HepG2 (cell line): ENCODE data around the gene SMG7. TPM values are rescaled to one million over a fixed set of nuclear protein-coding genes. Genes with fewer than 3 reads are reported as not detected.

Experiments used
- CBX5 ChIP-seq: sonication (generic); formaldehyde crosslinking; IDR thresholded peaks from 2 replicates; pipeline ENCODE4 v1.4.0; 2020; ENCODE audit warnings: missing genetic modification reagents, borderline replicate concordance
- CC2D1A ChIP-seq: sonication (generic); formaldehyde crosslinking; IDR thresholded peaks from 2 replicates; pipeline ENCODE4 v1.8.1; 2023; ENCODE audit warnings: mild to moderate bottlenecking, missing genetic modification reagents
- HOXA3 ChIP-seq: sonication (generic); formaldehyde crosslinking; IDR thresholded peaks from 2 replicates; pipeline ENCODE4 v1.5.0; 2020; ENCODE audit warnings: missing genetic modification reagents
- IKZF5 ChIP-seq: IDR thresholded peaks from 2 replicates; pipeline ENCODE4 v1.6.1; 2018; ENCODE audit warnings: missing genetic modification reagents, mild to moderate bottlenecking, missing compliant biosample characterization
- KDM3A ChIP-seq: IDR thresholded peaks from 2 replicates; pipeline ENCODE4 v1.6.1; 2018; ENCODE audit warnings: low read depth, missing compliant biosample characterization
- PAX8 ChIP-seq: sonication (generic); formaldehyde crosslinking; IDR thresholded peaks from 2 replicates; pipeline ENCODE4 v1.8.0; 2022; ENCODE audit warnings: mild to moderate bottlenecking, missing genetic modification reagents, borderline replicate concordance
- PHB2 ChIP-seq: fragments of 450-650 bp; IDR thresholded peaks from 2 replicates; pipeline ENCODE4 v1.6.1; 2018; ENCODE audit not compliant: partially characterized antibody
- RFX1 ChIP-seq: fragments of 450-650 bp; IDR thresholded peaks from 2 replicates; pipeline ENCODE4 v1.6.1; 2017
- SIX1 ChIP-seq: sonication (generic); formaldehyde crosslinking; IDR thresholded peaks from 2 replicates; pipeline ENCODE4 v1.4.0; 2020; ENCODE audit warnings: missing genetic modification reagents, borderline replicate concordance
- SRSF9 ChIP-seq: fragments of 200-400 bp; formaldehyde crosslinking; IDR thresholded peaks from 2 replicates; pipeline ENCODE4 v1.6.1; 2018; ENCODE audit warnings: borderline replicate concordance, mild to moderate bottlenecking, low read depth, low read length; ENCODE audit not compliant: insufficient read depth, poor library complexity, severe bottlenecking
- TBP ChIP-seq: sonication (generic); formaldehyde crosslinking; IDR thresholded peaks from 2 replicates; pipeline ENCODE4 v1.5.0; 2020; ENCODE audit warnings: missing genetic modification reagents
- TCF12 ChIP-seq, 2 experiments: fragments of 450-650 bp in 1 of 2; sonication (generic) in 1 of 2; formaldehyde crosslinking in 1 of 2; IDR thresholded peaks; 2 replicates each; pipeline versions ENCODE4 v1.6.1 to v1.8.0; 2017 to 2022; ENCODE audit warnings: antibody characterized with exemption in 1 of 2, mild to moderate bottlenecking in 1 of 2, missing genetic modification reagents in 1 of 2, moderate library complexity in 1 of 2
- TFE3 ChIP-seq: IDR thresholded peaks from 2 replicates; pipeline ENCODE4 v1.6.1; 2016
- ZBTB25 ChIP-seq: IDR thresholded peaks from 2 replicates; pipeline ENCODE4 v1.6.1; 2018; ENCODE audit warnings: missing genetic modification reagents
- ZFP36 ChIP-seq: fragments of 150-350 bp; IDR thresholded peaks from 2 replicates; pipeline ENCODE4 v1.6.1; 2018; ENCODE audit warnings: borderline replicate concordance, low read length, low read depth; ENCODE audit not compliant: partially characterized antibody
- ZNF577 ChIP-seq: sonication (generic); formaldehyde crosslinking; IDR thresholded peaks from 2 replicates; pipeline ENCODE4 v1.4.0; 2020; ENCODE audit warnings: mild to moderate bottlenecking, low read depth, missing genetic modification reagents, borderline replicate concordance
- ZNF616 ChIP-seq: sonication (generic); formaldehyde crosslinking; IDR thresholded peaks from 2 replicates; pipeline ENCODE4 v1.5.0; 2020; ENCODE audit warnings: low read depth, mild to moderate bottlenecking, missing genetic modification reagents
- ZNF879 ChIP-seq: sonication (generic); formaldehyde crosslinking; IDR thresholded peaks from 2 replicates; pipeline ENCODE4 v1.8.1; 2023; ENCODE audit warnings: missing genetic modification reagents
- polyA plus RNA-seq, 8 experiments: library from polyadenylated mRNA; depleted of rRNA in 3 of 8; stranded (reverse) in 7 of 8; unstranded in 1 of 8; fragments of >200 nt; fragmentation: Illumina TruSeq in 4 of 8; extraction: Trizol in 4 of 8; gene quantifications; 2 replicates each; pipeline versions ENCODE4 v1.2.1 to v1.2.3, GENCODE V29; 2011 to 2016; ENCODE audit warnings: low read depth in 4 of 8, missing spikeins in 1 of 8, mixed read lengths in 1 of 8; ENCODE audit not compliant: insufficient read depth in 1 of 8
- total RNA-seq, 5 experiments: library from RNA; depleted of rRNA; stranded (reverse); fragments of >200 nt; fragmentation: Illumina TruSeq; extraction: Trizol; gene quantifications; 2 replicates each; pipeline ENCODE4 v1.2.3, GENCODE V29; 2016; ENCODE audit warnings: low read depth in 1 of 5
- TF ChIP-seq, protein P1 (sequence below): sonication (generic); formaldehyde crosslinking; IDR thresholded peaks from 2 replicates; pipeline ENCODE4 v1.4.0; 2020; ENCODE audit warnings: missing genetic modification reagents, borderline replicate concordance
- TF ChIP-seq, protein P2 (sequence below): sonication (generic); formaldehyde crosslinking; IDR thresholded peaks from 2 replicates; pipeline ENCODE4 v1.5.1; 2020; ENCODE audit warnings: missing genetic modification reagents, mild to moderate bottlenecking, borderline replicate concordance

Gene SMG7
- total and polyA plus RNA-seq, 2 of the 13 experiments (the other 11 are each of a cell fraction or from before 2014, with no cell fraction given): 14.9 to 27.9 TPM

DNA sequence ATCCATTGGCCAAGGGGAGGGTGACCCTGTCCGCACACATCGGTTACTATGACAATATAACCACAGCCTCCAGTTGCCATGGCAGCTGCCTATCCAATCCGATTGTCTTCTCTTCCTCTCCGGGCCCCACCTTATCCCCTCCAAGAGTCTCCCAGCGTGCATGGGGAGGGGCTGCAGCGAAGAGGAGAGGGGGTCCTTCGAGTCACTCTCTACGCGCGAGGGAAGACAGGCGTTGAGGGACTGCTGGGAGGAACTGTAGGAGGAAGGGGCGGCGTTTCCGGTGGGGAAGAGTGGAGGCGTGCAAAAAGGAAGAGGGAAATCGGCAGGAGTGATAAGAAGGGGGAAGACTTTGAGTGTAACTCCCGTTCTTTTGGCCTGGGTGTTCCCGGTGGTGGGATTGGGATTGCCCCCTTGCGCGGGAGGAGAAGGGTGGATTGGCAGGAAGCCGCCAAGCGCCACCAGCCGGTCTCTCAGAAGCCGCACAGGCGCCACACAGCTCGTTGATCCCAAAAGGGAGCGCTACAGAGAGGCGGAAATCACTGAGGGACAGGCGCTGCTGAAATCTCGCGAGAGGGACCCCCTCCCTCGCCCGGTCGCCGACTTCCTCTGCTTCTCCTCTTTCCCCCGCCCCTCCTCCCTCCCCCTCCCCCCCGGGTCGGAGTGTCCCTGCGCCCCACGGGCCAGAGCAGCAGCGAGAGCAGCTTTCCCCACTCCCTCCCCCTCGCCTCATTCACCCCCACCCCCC is 384 bp upstream of the SMG7 start (continued):
- TF ChIP-seq ZBTB25 (CRISPR knock-in tag): 0 out of 2 replicates have a peak, but pooled peaks have one; percentile 60
- 0 out of 2 replicates have a peak, but pooled peaks have one; percentile 28 for TF ChIP-seq ZNF616 (CRISPR knock-in tag)
- TF ChIP-seq PAX8: no peak
- TF ChIP-seq PHB2: no peak
- TF ChIP-seq, protein P1, sequence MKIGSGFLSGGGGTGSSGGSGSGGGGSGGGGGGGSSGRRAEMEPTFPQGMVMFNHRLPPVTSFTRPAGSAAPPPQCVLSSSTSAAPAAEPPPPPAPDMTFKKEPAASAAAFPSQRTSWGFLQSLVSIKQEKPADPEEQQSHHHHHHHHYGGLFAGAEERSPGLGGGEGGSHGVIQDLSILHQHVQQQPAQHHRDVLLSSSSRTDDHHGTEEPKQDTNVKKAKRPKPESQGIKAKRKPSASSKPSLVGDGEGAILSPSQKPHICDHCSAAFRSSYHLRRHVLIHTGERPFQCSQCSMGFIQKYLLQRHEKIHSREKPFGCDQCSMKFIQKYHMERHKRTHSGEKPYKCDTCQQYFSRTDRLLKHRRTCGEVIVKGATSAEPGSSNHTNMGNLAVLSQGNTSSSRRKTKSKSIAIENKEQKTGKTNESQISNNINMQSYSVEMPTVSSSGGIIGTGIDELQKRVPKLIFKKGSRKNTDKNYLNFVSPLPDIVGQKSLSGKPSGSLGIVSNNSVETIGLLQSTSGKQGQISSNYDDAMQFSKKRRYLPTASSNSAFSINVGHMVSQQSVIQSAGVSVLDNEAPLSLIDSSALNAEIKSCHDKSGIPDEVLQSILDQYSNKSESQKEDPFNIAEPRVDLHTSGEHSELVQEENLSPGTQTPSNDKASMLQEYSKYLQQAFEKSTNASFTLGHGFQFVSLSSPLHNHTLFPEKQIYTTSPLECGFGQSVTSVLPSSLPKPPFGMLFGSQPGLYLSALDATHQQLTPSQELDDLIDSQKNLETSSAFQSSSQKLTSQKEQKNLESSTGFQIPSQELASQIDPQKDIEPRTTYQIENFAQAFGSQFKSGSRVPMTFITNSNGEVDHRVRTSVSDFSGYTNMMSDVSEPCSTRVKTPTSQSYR (CRISPR knock-in tag): peak; percentile 54; the same call in 1 of the 2 replicates
- no peak for TF ChIP-seq TBP (CRISPR knock-in tag)
- TF ChIP-seq CBX5: peak; percentile 85; the same call in 1 of the 2 replicates
- TF ChIP-seq SIX1 (CRISPR knock-in tag): no peak
- peak; percentile 88; the same call in 1 of the 2 replicates for TF ChIP-seq IKZF5
- peak; percentile 84 for TF ChIP-seq HOXA3 (CRISPR knock-in tag)
- no peak for TF ChIP-seq SRSF9
- TF ChIP-seq, protein P2, sequence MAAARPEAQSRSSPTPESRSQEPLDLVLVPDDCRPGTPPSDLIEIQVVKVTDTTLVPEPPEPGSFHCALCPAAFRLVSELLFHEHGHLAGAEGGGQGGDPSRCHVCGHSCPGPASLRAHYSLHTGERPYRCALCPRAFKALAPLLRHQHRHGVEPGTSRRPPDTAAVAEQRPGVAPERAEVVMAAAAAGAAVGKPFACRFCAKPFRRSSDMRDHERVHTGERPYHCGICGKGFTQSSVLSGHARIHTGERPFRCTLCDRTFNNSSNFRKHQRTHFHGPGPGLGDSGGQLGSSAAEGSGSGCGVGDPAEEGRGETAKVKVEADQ (CRISPR knock-in tag): no peak
- no peak for TF ChIP-seq ZNF577 (CRISPR knock-in tag)
- TF ChIP-seq TCF12 (IDR thresholded peaks at IDR 0.05): no peak
- TF ChIP-seq TCF12 (CRISPR knock-in tag; IDR thresholded peaks at IDR 0.05): no peak
- TF ChIP-seq RFX1: peak; percentile 100
- TF ChIP-seq TFE3 (CRISPR knock-in tag): 0 out of 2 replicates have a peak, but pooled peaks have one; percentile 44
- TF ChIP-seq CC2D1A: no peak
- TF ChIP-seq KDM3A (CRISPR knock-in tag): no peak; the same call in 1 of the 2 replicates
- TF ChIP-seq ZFP36: no peak
- no peak for TF ChIP-seq ZNF879
